T-helper 2 cell (primary cell): Measurements from ENCODE around the gene SELENON.

Experiments
- DNase-seq, 5 experiments: peaks; one replicate each; pipeline versions ENCODE4 v3.0.0 to v3.0.0-alpha.2; 2012 to 2022

SELENON gene

DNA sequence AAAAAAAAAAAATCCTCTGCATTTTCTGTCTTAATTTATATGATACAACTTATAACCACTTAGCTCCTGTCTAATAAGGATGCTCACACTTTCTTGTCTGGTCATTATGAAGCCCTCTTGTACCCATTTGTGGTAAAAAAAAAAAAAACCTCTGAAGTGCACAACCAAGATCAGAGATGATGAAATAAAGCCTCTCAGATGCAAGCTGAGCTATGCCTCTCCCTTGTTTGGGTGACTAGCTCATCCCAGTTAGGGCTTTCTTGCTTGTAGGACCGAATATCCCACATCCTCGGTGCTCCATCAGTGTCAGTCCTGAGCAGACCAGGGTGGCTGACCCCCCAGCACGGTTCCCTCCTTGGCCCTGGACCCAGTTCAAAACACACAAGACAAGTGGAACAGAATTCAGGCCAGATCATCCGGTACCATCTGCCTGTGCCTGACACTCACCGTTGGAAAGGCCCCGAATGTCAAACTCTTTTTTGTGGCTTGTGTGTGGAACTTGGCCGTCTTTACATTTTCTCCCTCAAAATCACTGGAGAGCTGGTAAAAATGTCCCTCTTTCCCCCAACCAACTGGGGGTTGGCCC lies 6.3 kb upstream of the SELENON start:
- DNase-seq, result no peak

DNA sequence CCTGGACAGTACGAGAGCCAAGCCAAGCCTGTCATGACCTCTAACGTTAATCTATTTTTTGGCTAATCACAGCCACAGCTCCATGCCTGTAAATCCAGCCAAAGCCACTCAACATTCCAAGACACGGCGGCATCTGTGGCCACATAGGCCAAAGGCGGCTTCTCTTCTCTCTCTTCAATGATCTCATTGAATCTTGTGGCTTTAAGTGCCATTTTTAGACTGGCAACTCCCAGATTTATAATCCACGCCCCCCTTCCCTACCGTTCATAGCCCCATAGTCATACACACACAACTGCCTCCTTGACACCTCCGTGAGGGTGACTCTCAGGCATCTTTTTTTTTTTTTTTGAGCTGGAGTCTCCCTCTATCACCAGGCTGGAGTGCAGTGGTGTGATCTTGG lies 5.7 kb upstream of the SELENON start:
- no peak for DNase-seq

- DNase-seq, result no peak
Measured at GRCh38 chr1:25795211-25795610, 4.8 kb upstream of the SELENON start.

GRCh38 chr1:25795946-25796810 lies 3.8 kb upstream of the SELENON start:
- peak in 3 of 5 experiments; percentile 25 to 70 (median 31) for DNase-seq

DNA sequence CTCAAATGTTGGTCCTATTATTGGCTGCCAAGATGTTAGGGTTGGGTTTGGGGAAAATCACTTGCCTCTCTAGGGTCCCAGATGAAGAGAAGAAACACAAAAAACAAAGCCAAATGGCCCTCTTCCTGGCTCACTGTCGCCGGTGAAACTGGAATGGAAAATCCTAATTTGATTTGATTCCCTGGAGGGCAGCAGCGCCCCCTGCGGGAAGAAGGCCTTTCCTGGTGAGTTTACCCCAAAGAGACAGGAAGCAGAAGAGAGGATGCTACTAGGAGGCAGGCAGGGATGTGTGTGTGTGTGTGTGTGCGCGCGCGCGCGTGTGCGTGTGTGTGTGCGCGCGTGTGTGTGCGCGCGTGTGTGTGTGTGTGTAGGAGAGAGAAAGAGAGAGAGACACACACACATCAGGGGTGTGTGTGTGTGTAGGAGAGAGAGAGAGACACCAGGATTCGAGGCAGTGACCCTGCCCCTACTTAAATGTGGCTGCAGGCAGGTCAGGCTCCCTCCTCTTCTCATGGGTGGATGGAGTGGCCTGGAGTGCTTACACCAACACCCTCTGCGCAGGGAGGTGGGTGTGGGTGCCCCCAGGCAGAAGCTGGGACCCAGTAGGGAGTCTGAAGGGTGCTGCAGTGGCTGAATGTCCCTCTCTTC lies 3.1 kb upstream of the SELENON start:
- peak; percentile 66 to 84 (median 74) for DNase-seq

DNA sequence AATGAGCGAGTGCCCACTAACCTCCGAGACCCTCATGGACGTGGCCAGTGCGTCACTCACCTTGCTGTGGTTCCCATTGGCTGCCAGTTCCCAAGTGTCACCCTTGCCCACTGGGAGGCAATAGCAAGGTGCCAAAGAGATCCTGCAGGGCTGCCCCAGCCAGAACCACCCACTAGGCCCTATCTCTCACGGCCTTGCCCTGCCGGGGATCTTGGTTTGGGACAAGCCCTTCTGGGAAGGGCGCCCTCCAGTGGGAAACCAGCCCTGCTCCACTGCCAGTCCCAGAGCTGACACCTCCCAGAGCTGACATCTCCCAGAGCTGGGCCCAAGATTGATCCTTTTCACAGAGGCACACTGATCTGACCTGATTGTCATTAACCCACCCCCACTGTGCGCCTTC lies 2.1 kb upstream of the SELENON start:
- peak in 1 of 5 experiments; percentile 17 for DNase-seq

- no peak for DNase-seq
Measured at GRCh38 chr1:25798666-25799351, 1.2 kb upstream of the SELENON start.

DNA sequence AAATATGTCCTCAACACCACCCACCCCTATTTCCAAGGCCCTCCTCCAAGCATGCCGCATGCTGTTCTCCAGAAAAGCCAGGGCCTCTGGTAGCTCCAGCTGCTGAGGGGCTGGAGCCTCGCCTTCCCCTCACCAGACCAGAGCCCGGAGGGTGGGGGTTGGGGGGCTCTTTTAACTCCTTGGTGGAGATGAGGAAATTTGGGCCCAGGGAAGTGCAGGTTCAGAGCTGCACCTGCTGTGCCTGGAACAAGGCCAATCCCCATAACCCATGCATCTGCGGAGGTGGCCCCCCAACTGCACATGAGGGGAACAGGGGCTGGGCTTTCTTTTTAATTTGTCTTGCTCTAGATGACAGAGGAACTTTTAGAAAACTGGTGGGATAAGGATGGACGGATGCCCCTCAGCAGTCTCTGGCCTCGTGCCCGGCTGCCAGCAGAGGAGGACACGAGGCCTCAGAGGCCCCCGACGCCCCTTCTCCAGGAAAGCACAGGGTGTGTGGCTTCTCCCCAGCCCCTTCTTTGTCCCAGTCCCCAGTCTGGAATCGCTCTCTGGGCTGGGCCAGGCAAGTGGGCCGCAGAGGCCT lies 550 bp upstream of the SELENON start:
- no peak for DNase-seq

- DNase-seq, result no peak
Measured at GRCh38 chr1:25800703-25801377, 847 bp downstream of the SELENON start.

GRCh38 chr1:25802915-25803314 lies 2.9 kb downstream of the SELENON start:
- DNase-seq, result peak in 1 of 5 experiments; percentile 79

DNA sequence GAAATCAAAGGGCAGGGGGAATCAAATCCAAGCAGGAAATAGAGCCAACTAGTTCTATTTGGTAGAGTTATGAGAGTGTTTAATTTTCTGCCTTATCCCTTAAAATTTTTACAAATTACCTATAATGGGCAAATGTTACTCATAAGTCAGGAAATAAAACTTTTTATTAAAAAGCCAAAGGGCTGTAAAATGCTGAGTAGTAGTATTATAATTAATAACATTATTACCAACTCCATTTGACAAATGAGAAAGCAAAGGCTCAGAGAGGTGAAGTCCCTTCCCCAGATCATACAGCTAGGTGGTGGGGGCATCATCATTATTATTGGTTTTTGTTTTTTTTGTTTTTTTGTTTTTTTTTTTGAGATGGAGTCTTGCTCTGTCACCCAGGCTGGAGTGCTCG lies 3.4 kb downstream of the SELENON start:
- no peak for DNase-seq

GRCh38 chr1:25804244-25804963 lies 4.4 kb downstream of the SELENON start:
- DNase-seq, result no peak

DNA sequence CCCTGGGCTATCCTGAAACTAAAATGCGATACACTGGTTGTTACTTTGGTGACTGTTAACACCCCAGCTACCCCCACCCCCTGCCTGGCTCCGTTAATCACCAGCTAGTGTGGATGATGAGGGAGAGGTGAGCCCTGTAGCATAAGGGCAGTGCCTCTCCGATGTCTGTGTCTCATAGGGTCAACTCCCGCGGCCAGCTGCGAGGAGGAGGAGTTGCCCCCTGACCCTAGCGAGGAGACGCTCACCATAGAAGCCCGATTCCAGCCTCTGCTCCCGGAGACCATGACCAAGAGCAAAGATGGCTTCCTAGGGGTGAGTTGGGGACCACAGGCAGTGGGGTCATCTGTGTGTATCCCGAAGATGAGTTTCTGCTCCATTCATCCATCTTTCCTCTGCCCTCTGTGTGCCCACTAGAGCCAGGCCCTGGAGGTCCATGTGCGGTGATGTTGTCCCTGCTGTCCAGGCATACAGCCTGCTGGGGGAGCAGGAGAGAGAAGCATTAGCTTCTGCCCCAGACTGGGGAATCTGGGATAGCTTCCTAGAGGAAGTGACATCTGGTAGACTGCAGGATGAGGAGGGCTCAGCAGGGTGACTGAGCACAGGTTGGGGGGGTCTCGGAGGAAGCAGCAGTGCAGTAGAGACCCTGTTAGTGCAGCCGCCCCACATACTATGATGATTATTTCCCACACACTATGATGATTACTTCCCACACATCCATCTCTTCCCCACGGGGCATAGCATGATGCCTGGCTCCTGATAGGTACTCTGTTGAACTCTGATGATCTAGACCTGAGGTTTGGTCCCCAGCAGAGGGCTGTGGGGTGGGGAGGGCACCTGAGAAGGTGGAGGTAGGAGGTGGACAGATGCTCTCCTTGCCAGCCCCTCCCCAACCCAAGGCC lies 5.2 kb downstream of the SELENON start:
- DNase-seq, result no peak

DNA sequence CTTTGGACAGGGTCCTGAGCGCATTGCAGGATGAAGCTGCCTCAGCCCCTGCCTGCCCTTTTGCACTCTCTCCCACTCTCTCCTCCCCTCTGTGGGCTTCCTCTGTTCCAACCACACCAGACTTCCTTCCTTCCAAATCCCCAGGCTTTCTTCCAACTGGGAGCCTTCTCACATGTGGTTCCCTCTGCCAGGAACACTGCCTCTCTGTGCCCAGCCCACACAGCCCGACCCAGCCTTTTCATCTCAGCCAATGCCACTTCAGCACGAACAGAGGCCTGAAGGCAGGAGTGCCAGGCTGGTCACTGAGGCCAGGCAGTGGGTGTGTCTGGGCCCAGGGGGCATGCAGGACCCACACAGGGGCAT lies 5.9 kb downstream of the SELENON start:
- DNase-seq, result no peak

DNA sequence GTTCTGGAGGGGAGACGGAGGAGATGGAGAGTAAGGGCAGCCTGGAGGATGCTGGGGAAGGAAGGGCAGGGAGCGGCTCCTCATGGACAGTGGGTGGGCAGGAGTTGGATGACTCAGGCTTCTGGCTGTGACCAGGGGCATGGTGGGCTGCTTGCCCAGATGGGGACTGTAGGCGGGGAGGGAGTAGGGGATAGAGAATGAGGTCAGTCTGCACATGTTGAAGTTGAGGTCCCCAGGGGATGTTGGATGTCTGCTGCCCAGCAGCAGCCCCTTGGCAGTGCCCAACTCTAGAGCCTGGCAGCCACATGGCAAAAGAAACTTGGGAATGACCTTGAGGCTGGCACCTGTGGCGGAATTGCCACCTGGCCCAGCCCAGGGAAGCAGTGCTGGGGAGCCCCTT lies 6.4 kb downstream of the SELENON start:
- DNase-seq, result no peak

- no peak for DNase-seq
Measured at GRCh38 chr1:25807480-25808390, 7.7 kb downstream of the SELENON start.

DNA sequence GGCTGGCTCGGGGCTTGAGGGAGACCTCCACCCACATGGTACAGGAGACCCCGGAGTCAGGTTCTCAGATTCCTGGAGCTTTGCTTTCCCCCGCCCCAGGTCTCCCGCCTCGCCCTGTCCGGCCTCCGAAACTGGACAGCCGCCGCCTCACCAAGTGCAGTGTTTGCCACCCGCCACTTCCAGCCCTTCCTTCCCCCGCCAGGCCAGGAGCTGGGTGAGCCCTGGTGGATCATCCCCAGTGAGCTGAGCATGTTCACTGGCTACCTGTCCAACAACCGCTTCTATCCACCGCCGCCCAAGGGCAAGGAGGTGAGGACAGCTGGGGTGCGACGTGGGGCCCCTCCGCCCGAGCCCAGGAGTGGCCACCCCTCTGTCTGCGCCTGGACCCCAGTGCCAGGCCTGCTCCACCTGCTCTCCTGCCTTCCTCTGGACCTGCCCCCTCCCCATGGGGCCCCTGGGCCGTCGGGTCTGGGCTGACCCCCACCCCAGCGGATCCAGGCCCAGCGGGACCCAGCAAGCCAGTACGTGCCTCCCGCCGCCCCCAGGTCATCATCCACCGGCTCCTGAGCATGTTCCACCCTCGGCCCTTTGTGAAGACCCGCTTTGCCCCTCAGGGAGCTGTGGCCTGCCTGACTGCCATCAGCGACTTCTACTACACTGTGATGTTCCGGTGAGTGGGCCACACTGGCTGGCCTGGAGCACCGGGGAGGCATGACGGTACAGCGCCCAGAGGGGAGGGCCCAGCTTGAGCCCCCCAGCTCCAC lies 8.7 kb downstream of the SELENON start:
- no peak for DNase-seq

GRCh38 chr1:25809283-25809926 lies 9.4 kb downstream of the SELENON start:
- no peak for DNase-seq
